Measurements from ENCODE around the gene SLC39A3. TPM values are rescaled to one million over a fixed set of nuclear protein-coding genes. Genes with fewer than 3 reads are reported as not detected.

Gene SLC39A3
- total RNA-seq, 1 experiment from 2014 or later: 32.4 TPM

GRCh38 chr19:2731181-2731995 lies 8.4 kb downstream of the SLC39A3 start:
- no peaks in the 10 kb centered on the region for H3K23me2 ChIP-seq (ENCODE audit: insufficient read length, low read depth, low read length, poor library complexity, severe bottlenecking)
- no peak overlapping the region for H3K9ac ChIP-seq (ENCODE audit: extremely low read depth, insufficient read length, low read length)
- no peak overlapping the region for H2BK20ac ChIP-seq (ENCODE audit: low read depth, low read length, poor library complexity, severe bottlenecking)
- no peaks in the 10 kb centered on the region for H3K79me2 ChIP-seq (ENCODE audit: insufficient read depth, low read length)
- no peak overlapping the region for H2BK12ac ChIP-seq (ENCODE audit: insufficient read length, low read depth, low read length)
- H3K14ac ChIP-seq (ENCODE audit: insufficient read depth, low read length): no peak overlapping the region
- no peaks in the 10 kb centered on the region; the same call in 1 of the 2 replicates for H3K4me1 ChIP-seq (ENCODE audit: insufficient read depth, low read length)
- H3K23ac ChIP-seq (ENCODE audit: insufficient read length, low read depth, low read length): no peak overlapping the region
- H3K4ac ChIP-seq (ENCODE audit: low read depth, low read length): no peak overlapping the region
- no peak overlapping the region for H2AK5ac ChIP-seq (ENCODE audit: insufficient read length, low read length)
- no peak overlapping the region for H2BK120ac ChIP-seq (ENCODE audit: low read depth, low read length, poor library complexity, severe bottlenecking)
- no peak overlapping the region for H4K8ac ChIP-seq (replicated peaks; ENCODE audit: insufficient read length, low read depth, low read length)
- H3K27ac Mint-ChIP-seq: no peak overlapping the region
- H3K18ac ChIP-seq (ENCODE audit: insufficient read length, low read depth, low read length): no peak overlapping the region
- no peak overlapping the region for H3K4me2 ChIP-seq (ENCODE audit: insufficient read depth, insufficient read length, low read length)
- no peak overlapping the region for H4K5ac ChIP-seq (ENCODE audit: insufficient read length, low read depth, low read length)
- peaks cover 18 to 32% (median 29%) of the 10 kb centered on the region in 3 experiments; a peak in 6 of 7 replicates for H3K36me3 Mint-ChIP-seq (ENCODE audit: insufficient read depth in 1 of 3, low read depth in 3 of 3)
- no peaks in the 10 kb centered on the region for H3K27me3 ChIP-seq (ENCODE audit: insufficient read depth, low read length)
- no peak overlapping the region for H2BK15ac ChIP-seq (ENCODE audit: low read depth, low read length)
- no peak overlapping the region for H3K4me3 Mint-ChIP-seq
- no peak overlapping the region for H3T11ph ChIP-seq (ENCODE audit: low read length)
- no peak overlapping the region for H2AFZ ChIP-seq (ENCODE audit: low read length)
- H3K79me1 ChIP-seq (ENCODE audit: insufficient read depth, low read depth, low read length, poor library complexity, severe bottlenecking): no peaks in the 10 kb centered on the region
- no peak overlapping the region for H3K56ac ChIP-seq (ENCODE audit: insufficient read length, low read depth, low read length)
- H2BK5ac ChIP-seq (ENCODE audit: insufficient read length, low read length): no peak overlapping the region
- no CpG with 5 or more reads among the region's 41 CpGs for WGBS (ENCODE audit: extremely low coverage, insufficient read length, low lambda C conversion rate)
- H3K4me1 Mint-ChIP-seq: peaks cover 3 to 11% of the 10 kb centered on the region in 2 experiments
- H4K20me1 ChIP-seq (ENCODE audit: control insufficient read depth, insufficient read depth, insufficient read length): peaks cover 3% of the 10 kb centered on the region
- no peaks in the 10 kb centered on the region for H3K9me3 Mint-ChIP-seq
- no peak for DNase-seq
- TF ChIP-seq, protein P1, sequence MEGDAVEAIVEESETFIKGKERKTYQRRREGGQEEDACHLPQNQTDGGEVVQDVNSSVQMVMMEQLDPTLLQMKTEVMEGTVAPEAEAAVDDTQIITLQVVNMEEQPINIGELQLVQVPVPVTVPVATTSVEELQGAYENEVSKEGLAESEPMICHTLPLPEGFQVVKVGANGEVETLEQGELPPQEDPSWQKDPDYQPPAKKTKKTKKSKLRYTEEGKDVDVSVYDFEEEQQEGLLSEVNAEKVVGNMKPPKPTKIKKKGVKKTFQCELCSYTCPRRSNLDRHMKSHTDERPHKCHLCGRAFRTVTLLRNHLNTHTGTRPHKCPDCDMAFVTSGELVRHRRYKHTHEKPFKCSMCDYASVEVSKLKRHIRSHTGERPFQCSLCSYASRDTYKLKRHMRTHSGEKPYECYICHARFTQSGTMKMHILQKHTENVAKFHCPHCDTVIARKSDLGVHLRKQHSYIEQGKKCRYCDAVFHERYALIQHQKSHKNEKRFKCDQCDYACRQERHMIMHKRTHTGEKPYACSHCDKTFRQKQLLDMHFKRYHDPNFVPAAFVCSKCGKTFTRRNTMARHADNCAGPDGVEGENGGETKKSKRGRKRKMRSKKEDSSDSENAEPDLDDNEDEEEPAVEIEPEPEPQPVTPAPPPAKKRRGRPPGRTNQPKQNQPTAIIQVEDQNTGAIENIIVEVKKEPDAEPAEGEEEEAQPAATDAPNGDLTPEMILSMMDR (conservative IDR thresholded peaks at IDR 0.05): no peak
- peaks cover 16% of the 10 kb centered on the region for H3K27me3 Mint-ChIP-seq (ENCODE audit: low read depth)
- H3K9me3 ChIP-seq (ENCODE audit: control insufficient read depth, low read depth, low read length): no peaks in the 10 kb centered on the region
- H3K27ac ChIP-seq (ENCODE audit: insufficient read length, low read depth, low read length): no peak overlapping the region
- no peak overlapping the region for H4K91ac ChIP-seq (ENCODE audit: insufficient read length, low read depth, low read length)
